ENCODE results near the gene NMBR. TPM values are rescaled to one million over a fixed set of nuclear protein-coding genes. Genes with fewer than 3 reads are reported as not detected.
"Not testable (repeated sequence)": the region's sequence is repeated elsewhere in the genome, so short reads cannot be mapped to it uniquely, and the experiment has no call there.

The NMBR gene
- total RNA-seq, 1 donor from 2014 or later, result not detected

DNA sequence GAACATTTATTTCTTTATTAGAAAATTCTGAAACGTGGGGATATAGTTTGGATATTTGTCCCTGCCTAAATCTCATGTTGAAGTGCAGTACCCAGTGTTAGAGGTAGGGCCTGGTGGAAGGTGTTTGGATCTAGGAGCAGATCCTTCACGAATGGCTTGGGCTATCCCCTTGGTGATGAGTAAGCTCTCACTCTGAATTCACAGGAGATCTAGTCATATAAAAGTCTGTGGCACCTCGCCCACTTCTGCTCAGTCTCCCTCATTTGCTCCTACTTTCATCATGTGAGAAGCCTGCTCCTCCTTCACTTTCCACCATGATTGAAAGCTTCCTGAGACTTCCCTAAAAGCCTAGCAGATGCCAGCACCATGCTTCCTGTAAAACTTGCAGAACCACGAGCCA, 111.0 kb downstream of the NMBR start:
- intact Hi-C loops (cut with DNase I), result no loop called here
- H3K36me3 ChIP-seq, result no peaks in the 10 kb centered on the region
- no peak for ATAC-seq

DNA sequence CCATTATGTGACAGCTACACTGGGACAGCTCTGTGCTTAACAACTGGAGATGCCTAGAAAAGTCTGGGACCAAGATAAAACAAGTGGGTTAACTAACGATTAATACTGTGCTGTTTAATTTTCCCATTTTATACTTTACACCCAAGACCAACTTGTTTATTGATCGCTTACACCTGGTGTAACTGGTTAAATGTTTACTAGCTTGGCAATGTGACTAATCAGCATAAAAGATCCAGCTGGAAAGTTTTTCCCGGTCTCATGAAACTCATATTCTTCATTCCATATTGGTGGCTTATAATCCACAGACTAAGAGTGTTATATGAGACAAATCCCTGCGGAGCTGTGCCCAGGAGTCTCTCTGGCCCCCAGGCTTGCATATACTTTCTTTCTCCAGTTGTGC, 115.9 kb downstream of the NMBR start:
- DNase-seq (no peak), ATAC-seq (no peak)
- H3K27ac ChIP-seq, result no peak overlapping the region
- no peaks in the 10 kb centered on the region for H3K9me3 ChIP-seq
- no peaks in the 10 kb centered on the region for H3K27me3 ChIP-seq (ENCODE audit: low read depth)
- intact Hi-C loops (cut with DNase I), result no loop called here
- H3K4me3 ChIP-seq, result no peak overlapping the region
- no peaks in the 10 kb centered on the region for H3K4me1 ChIP-seq
- H3K36me3 ChIP-seq, result no peaks in the 10 kb centered on the region
- TF ChIP-seq, protein P1, sequence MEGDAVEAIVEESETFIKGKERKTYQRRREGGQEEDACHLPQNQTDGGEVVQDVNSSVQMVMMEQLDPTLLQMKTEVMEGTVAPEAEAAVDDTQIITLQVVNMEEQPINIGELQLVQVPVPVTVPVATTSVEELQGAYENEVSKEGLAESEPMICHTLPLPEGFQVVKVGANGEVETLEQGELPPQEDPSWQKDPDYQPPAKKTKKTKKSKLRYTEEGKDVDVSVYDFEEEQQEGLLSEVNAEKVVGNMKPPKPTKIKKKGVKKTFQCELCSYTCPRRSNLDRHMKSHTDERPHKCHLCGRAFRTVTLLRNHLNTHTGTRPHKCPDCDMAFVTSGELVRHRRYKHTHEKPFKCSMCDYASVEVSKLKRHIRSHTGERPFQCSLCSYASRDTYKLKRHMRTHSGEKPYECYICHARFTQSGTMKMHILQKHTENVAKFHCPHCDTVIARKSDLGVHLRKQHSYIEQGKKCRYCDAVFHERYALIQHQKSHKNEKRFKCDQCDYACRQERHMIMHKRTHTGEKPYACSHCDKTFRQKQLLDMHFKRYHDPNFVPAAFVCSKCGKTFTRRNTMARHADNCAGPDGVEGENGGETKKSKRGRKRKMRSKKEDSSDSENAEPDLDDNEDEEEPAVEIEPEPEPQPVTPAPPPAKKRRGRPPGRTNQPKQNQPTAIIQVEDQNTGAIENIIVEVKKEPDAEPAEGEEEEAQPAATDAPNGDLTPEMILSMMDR (IDR thresholded peaks at IDR 0.05), result no peak

More for the DNA sequence above, 111.0 kb downstream of the NMBR start:
- no peak for DNase-seq
- Histone ChIP-seq H3K27me3 (ENCODE audit: low read depth) (no peaks in the 10 kb centered on the region), H3K4me1 (no peaks in the 10 kb centered on the region), H3K9me3 (no peaks in the 10 kb centered on the region), H3K27ac (no peak overlapping the region), H3K4me3 (no peak overlapping the region)
- TF ChIP-seq, protein P1 (IDR thresholded peaks at IDR 0.05), result no peak

DNA sequence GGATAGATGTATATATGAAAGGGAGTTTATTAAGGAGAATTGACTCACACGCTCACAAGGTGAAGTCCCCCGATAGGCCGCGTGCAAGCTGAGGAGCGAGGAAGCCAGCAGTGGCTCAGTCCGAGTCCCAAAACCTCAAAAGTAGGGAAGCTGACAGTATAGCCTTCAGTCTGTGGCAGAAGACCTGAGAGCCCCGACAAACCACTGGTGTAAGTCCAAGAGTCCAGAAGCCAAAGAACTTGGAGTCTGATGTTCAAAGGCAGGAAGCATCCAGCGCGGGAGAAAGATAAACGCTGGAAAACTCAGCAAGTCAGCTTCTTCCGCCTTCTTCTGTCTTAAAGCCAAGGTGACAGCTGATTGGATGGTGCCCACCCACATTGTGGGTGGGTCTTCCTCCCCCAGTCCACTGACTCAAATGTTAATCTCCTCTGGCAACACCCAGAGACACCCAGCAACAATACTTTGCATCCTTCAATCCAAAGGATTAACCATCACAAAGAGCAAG, 116.8 kb downstream of the NMBR start:
- Histone ChIP-seq H3K9me3 (no peaks in the 10 kb centered on the region), H3K27ac (no peak overlapping the region), H3K36me3 (no peaks in the 10 kb centered on the region), H3K4me1 (no peaks in the 10 kb centered on the region), H3K27me3 (ENCODE audit: low read depth) (no peaks in the 10 kb centered on the region), H3K4me3 (no peak overlapping the region)
- ATAC-seq, result no peak
- DNase-seq, result no peak
- intact Hi-C loops (cut with DNase I), result no loop called here
- TF ChIP-seq, protein P1 (IDR thresholded peaks at IDR 0.05), result no peak

DNA sequence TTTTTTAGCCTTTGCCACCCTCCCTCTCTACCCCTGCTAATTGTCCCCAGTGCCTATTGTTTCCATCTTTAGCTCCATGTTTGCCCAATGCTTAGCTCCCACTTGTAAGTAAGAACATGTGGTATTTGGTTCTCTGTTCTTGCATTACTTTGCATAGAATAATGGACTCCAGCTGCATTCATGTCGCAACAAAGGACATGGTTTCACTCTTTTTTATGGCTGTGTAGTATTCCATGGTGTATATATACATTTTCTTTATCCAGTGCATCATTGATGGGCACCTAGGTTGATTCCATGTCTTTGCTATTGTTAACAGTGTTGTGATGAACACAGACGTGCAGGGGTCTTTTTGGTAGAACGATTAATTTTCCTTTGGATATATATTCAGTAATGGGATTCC, 118.4 kb downstream of the NMBR start:
- TF ChIP-seq, protein P1 (IDR thresholded peaks at IDR 0.05), result no peak
- no peak for ATAC-seq
- intact Hi-C loops (cut with DNase I), result no loop called here
- no peaks in the 10 kb centered on the region for H3K27me3 ChIP-seq (ENCODE audit: low read depth)
- no peak overlapping the region for H3K4me3 ChIP-seq
- no peaks in the 10 kb centered on the region for H3K4me1 ChIP-seq
- H3K27ac ChIP-seq, result no peak overlapping the region
- DNase-seq, result no peak
- H3K9me3 ChIP-seq, result no peaks in the 10 kb centered on the region
- no peaks in the 10 kb centered on the region for H3K36me3 ChIP-seq

DNA sequence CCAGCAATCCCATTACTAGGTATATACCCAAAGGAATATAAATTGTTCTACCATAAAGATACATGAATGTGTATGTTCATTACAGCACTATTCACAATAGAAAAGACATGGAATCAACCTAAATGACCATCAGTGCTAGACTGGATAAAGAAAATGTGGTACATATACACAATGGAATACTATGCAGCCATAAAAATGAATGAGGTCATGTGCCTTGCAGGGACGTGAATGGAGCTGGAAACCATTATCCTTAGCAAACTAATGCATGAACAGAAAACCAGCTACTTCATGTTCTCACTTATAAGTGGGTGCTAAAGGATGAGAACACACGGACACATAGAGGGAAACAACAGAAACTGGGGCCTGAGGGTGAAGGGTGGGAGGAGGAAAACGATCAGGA, 119.1 kb downstream of the NMBR start:
- H3K36me3 ChIP-seq; DNase-seq; H3K4me3 ChIP-seq; H3K9me3 ChIP-seq; H3K27me3 ChIP-seq (ENCODE audit: low read depth); ATAC-seq; H3K4me1 ChIP-seq; intact Hi-C loops (cut with DNase I); H3K27ac ChIP-seq: not testable (repeated sequence)

DNA sequence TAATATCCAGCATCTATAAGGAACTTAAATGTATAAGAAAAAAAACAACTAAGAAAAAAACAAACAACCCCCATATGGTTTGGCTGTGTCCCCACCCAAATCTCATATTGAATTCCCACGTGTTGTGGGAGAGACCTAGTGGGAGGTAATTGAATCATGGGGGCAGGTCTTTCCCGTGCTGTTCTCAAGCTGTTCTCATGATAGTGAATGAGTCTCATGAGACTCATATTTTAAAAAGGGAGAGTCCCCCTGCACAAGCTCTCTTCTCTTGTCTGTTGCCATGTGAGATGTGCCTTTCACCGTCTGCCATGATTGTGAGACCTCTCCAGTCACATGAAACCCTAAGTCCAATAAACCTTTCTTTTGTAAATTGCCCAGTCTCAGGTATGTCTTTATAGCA, 119.8 kb downstream of the NMBR start:
- Histone ChIP-seq H3K36me3 (no peaks in the 10 kb centered on the region), H3K27me3 (ENCODE audit: low read depth) (no peaks in the 10 kb centered on the region), H3K9me3 (no peaks in the 10 kb centered on the region), H3K4me1 (no peaks in the 10 kb centered on the region), H3K4me3 (no peak overlapping the region), H3K27ac (no peak overlapping the region)
- TF ChIP-seq, protein P1 (IDR thresholded peaks at IDR 0.05), result no peak
- ATAC-seq, result no peak
- no peak for DNase-seq
- intact Hi-C loops (cut with DNase I), result no loop called here

Measured in lower lobe of right lung (tissue), 2 donors.